ENCODE results near the gene SEL1L2.

DNA sequence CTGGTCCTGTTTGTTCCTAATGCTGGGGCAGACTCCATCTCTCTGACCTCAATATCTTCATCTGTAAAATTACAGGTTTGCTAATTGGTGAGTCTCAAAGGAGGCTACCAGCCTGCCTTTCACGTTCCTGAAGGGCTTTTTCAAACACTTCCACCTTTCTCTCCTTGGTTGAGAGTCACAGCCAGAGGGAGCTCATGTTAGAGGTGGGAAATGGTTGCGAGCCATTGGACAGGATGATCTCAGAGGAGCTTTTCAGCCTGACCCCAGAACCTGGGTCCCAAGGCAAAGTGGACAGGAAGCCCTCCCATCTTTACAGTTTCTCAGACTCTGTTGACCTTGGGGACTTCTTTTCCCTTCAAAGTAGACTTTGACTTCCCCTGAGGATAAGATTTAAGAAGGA is 168.0 kb downstream of the SEL1L2 start:
- TF ChIP-seq FOXM1 (IDR thresholded peaks at IDR 0.05; ENCODE audit: borderline replicate concordance), result no peak
- no peak for TF ChIP-seq SUZ12 (IDR thresholded peaks at IDR 0.05)
- TF ChIP-seq, protein P1, sequence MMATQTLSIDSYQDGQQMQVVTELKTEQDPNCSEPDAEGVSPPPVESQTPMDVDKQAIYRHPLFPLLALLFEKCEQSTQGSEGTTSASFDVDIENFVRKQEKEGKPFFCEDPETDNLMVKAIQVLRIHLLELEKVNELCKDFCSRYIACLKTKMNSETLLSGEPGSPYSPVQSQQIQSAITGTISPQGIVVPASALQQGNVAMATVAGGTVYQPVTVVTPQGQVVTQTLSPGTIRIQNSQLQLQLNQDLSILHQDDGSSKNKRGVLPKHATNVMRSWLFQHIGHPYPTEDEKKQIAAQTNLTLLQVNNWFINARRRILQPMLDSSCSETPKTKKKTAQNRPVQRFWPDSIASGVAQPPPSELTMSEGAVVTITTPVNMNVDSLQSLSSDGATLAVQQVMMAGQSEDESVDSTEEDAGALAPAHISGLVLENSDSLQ (IDR thresholded peaks at IDR 0.05), result no peak
- TF ChIP-seq NFRKB (IDR thresholded peaks at IDR 0.05), result no peak
- no peak for TF ChIP-seq L3MBTL2 (conservative IDR thresholded peaks at IDR 0.05)
- TF ChIP-seq HDGF (IDR thresholded peaks at IDR 0.05; ENCODE audit: borderline replicate concordance), result no peak
- no peak for TF ChIP-seq TARDBP (IDR thresholded peaks at IDR 0.05)
- no peak for TF ChIP-seq ELF4 (IDR thresholded peaks at IDR 0.05)
